ENCODE data around the gene HTR3A.
A peak's percentile ranks its signal among the peaks of the same experiment; 100 is the strongest.

Gene HTR3A

DNA sequence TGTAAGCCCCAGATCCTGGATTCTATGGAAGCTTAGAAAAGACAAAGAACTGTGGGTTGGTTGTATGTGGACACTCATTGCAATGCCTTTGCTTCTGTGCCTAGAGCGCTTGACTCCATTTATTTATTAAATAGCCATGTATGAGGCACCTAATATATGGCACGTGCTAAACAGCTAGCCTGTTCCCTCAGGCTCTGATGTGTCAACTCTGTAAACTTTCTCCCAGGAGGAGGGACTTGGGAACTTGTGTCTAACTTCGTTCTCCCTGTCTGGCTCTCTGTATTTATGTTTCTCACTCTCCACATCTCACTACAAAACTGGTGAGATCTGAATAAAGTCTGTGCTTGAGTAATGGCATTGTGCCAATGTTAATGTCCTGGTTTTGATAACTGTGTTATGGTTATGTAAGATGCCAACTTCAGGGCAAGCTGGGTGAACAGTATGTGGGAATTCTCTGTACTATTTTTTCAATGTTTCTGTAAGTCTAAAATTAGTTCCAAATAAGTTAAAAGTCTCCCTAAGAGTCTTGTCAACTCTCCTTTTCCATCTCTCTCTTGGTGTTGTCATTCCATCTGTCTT, 50.5 kb downstream of the HTR3A start:
- DNase-seq, result no peak

- DNase-seq, result peak; percentile 21
These were observed 51.4 kb downstream of the HTR3A start for GRCh38 chr11:114026355-114026754.

DNA sequence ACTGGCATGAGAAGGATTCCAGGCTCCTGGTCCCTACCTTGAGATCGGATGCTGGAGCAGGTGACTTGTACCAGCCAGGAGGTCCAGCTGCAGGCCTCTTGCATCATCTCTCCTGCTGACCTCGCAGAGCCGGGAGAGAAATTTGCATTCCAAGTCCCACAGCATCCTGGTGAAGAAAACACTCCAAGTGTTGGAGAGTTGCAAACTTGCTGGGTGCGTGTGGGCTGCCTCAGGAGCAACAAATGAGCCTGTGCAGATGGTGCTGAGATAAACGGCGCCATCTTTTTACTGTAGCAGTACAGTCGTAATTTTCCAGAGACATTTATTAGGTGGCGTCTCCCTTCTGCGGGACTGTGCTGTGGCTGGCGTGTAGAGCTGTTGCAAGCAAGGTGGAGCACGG, 52.5 kb downstream of the HTR3A start:
- no peak for DNase-seq

- no peak for DNase-seq
These were observed 53.0 kb downstream of the HTR3A start for GRCh38 chr11:114027926-114028325.

- no peak for DNase-seq
These were observed 56.5 kb downstream of the HTR3A start for GRCh38 chr11:114031246-114031966.

- no peak for DNase-seq
These were observed 57.0 kb downstream of the HTR3A start for GRCh38 chr11:114031967-114032320.

- DNase-seq, result no peak
These were observed 58.2 kb downstream of the HTR3A start for GRCh38 chr11:114033066-114033465.

- DNase-seq, result no peak
These were observed 58.7 kb downstream of the HTR3A start for GRCh38 chr11:114033572-114033971.

DNA sequence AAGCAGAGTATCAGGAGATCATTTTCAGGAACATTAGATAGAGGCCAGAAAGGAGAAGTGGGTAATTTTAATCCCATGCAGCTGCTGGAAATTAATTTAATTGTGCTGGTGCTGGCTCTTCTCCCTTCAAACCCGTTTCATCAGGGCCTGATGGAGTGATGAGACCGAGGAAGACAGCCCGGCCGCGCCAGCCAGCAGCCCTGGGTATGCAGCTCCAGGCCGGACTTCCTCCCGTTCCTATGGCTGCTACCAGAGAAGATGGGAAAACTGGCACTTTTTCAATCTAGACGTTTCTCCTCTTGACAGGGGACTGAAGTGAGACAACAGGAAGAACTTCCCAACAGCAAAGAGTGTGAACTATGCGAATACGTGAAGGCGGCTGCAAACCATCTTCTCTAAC, 60.0 kb downstream of the HTR3A start:
- DNase-seq, result no peak

DNA sequence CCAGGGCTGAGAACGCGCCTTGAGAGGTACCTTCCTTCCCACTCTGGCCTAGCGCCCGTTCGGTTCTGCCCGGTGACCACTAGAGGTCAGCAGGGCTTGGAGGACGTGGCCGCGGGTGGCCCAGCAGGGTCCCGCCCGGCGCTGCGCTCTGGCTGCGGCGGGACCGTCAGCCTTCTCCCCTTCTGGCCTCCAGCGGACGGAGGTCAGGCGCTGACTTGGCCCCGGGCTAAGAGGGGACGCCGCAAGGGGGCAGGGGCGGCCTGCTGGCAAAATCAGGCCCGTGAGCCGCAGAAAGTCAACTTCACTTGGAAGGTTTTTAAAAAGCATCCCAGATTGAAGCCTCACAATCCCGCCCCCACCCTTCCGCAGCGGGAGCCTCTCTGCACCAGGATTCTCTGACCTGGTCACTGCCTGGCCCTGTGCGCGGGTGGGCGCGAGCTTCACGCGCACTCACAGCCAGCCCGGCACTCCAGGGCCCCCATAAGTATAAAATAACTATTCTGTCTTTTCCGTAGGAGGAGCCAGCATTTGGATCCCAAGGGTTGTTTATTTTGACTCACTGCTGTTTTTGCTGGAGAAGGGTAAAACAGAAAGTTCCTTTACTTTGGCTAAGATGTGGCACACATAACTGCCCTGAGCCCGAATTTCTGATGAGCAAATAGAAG, 61.4 kb downstream of the HTR3A start:
- DNase-seq, result peak; percentile 55

- DNase-seq, result no peak
These were observed 62.0 kb downstream of the HTR3A start for GRCh38 chr11:114036958-114037357.

GRCh38 chr11:114039551-114039950, 64.6 kb downstream of the HTR3A start:
- no peak for DNase-seq

All from activated gamma-delta T cell treated with Interleukin-2 at 50 U/mL for 16 hours (primary cell).